T47D (cell line): ENCODE data around the gene NXT1.
"Not testable (repeated sequence)": the region's sequence is repeated elsewhere in the genome, so short reads cannot be mapped to it uniquely, and the experiment has no call there.

ENCODE experiments used
- DNase-seq, 2 experiments: peaks; one replicate each; pipeline versions ENCODE4 v3.0.0 to v3.0.0-alpha.2; 2011 to 2012; ENCODE audit warnings: low read depth in 1 of 2, low spot score in 1 of 2
- JUND ChIP-seq: IDR thresholded peaks from 2 replicates; pipeline ENCODE4 v1.6.1; 2012; ENCODE audit warnings: low read depth
- in situ Hi-C: cut with HindIII; loops from 2 replicates; pipeline ENCODE4 v1.10.0; 2016; ENCODE audit warnings: low sequenced_read_pairs, low pct_unique_long_range_greater_than_20kb

The NXT1 gene

DNA sequence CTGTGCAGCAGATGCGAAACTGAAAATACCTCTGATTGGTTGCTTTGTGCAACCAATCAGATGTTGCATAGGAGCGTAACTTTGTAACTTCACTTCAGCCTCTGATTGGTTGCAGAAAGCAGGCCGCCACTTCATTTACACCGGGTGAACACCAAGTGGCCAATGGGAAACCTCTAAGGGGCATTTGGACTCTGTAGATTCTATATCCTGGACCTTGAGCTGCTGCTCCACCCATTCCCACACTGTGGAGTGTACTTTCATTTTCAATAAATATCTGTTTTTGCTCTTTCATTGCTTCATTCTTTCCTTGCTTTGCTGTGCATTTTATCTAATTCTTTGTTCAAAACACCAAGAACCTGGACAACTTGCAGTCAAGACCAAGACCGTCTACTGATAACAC, 14.1 kb upstream of the NXT1 start:
- in situ Hi-C loops = no loop called here
- no peak for DNase-seq

DNA sequence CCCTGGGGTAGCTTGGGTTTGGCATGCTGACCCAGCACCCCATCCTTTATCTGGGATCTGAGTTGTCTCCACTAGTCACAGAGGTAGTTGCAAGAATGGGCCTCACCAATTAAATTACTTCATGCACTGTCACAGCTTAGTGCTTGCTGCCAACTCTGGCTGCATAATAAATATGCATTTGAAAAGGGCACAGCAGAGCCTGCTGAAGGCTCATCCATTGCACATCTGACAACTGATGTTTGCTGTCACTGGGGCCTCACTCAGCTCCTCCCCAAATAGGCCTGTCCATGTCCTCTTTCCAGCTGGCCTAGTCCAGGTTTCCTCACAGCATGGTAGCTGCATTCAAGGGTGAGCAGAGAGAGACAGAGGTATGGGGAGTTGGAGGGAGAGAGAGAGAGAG, 13.3 kb upstream of the NXT1 start:
- in situ Hi-C loops = no loop called here
- TF ChIP-seq JUND = no peak
- no peak for DNase-seq

More for the DNA sequence above, 14.1 kb upstream of the NXT1 start:
- TF ChIP-seq JUND = no peak

DNA sequence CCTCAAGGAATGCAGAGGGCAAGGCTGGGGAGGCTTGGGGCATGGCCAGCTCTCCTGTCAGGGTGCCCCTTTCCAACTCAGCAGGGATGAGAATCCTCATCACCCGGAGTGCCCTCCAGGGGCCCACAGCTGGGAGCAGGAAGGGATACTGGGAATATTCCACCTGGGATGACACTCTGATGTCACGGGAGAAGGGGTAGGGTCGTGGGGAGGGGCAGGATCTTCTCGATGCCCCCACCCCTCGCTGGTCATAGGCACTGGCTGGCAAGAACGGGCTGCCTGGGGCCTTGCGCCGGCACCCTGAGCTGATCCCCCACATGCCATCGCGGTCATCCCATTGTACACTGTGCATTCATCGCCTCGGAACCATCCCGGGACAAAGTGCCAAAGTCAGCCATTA, 10.6 kb upstream of the NXT1 start:
- no peak for DNase-seq
- no peak for TF ChIP-seq JUND
- in situ Hi-C loops = no loop called here

DNA sequence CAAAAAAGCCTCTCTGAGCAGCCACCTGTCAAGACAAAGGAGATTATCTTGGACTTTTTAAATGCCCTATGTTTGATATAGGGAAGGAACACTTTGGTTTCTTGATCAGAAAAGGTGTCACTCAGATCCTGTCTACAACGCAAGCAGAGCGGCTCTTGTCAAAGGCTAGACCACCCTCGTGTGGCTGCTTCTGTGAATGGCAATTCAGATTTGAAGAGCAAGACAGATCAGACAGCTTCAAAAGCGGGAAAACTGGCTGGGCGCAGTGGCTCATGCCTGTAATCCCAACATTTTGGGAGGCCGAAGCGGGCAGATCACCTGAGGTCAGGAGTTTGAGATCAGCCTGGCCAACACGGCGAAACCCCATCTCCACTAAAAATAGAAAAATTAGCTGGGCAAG, 10.1 kb upstream of the NXT1 start:
- DNase-seq = peak; percentile 69 to 89
- in situ Hi-C loops = no loop called here
- no peak for TF ChIP-seq JUND

DNA sequence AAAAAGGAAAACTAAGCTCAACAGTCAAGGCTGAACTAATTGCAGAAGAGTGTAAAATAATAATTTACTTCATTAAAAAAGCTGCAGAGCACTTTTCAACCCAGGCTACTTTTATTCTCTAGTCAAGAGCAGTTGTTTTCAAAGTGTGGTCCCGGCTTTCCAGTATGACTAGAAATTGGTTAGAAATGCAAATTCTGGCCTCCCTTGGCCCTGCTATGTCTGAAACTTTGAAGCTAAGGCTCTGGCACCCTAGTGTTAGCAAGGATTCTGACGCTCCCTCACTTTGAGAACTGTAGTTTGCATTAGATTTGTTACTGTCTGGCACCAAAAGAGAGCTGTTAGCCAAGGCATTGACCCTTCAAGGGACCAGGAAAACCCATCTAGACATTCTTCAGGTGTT, 9.5 kb upstream of the NXT1 start:
- DNase-seq = no peak
- in situ Hi-C loops = no loop called here
- no peak for TF ChIP-seq JUND

DNA sequence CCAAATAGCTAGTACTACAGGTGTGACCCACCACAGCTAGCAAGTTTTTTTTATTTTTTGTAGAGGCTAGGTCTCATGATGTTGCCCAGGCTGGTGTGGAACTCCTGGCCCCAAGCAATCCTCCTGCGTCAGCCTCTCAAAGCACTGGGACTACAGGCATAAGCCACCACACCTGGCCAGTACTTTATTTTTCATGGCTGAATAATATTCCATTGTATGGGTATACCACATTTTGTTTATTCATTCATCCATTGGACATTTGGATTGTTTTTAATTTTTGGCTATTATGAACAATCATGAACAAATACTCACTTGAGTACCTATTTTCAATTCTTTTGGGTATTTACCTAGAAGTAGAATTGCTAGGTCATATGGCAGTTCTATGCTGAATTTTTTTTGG, 7.0 kb upstream of the NXT1 start:
- DNase-seq = no peak
- in situ Hi-C loops = no loop called here
- no peak for TF ChIP-seq JUND

DNA sequence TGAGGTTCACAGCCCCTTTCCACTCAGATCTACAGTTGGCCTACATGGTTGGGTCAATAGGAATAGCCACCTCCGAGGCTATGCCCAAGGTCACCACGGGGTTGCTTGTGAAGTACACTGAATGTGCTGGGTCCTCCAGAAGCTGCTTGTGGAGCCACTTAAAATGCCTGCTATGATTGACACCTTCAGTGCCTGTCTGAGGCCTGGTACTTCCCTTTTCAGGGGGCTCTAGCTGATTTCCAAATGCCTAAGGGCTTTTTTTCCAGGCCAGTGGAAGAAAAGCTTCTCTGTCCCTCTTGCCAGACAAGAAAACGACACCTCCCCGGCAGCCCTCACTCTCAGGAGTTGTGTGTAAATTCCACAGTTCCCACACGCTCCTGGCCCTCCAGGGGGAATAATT, 6.3 kb upstream of the NXT1 start:
- no peak for DNase-seq
- in situ Hi-C loops = no loop called here
- no peak for TF ChIP-seq JUND

DNA sequence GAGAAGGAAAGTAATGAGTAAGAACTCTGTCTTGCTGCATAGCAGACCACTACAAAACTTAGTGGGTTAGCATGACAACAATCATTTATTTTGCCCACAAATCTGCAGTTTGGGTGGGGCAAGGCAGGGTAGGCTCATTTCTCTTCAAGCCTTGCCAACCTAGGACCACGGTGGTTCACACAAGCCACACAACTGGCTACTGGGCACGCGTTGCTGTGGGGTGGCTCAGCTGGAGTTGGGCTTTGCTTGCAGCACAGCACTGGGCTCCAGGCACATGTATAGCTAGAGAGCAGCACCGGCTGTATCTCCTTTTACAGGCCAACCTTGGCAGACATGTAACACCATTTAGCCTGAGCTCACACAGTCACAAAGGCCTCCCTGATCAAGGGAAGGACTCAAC, 4.6 kb upstream of the NXT1 start:
- TF ChIP-seq JUND = no peak
- in situ Hi-C loops = no loop called here

DNA sequence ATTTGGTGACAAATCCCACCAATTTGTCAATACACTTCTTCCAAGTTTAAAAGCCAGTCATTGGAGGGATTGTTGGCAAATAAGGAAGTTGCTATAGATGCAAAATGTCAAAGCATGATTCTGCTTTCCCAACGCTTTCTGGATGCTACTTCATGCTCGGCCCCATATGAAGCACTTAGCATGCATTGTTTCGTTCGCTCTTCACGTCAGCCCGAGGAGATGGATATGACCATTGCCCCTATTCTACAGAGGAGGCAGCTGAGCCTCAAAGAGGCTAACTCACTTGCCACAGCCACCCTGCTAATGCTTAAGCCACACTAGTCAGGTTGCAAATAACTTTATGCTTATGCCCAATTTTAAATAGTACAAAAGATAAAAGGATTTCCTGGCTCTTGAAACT, 2.8 kb upstream of the NXT1 start:
- in situ Hi-C loops = no loop called here

More for the DNA sequence above, 4.6 kb upstream of the NXT1 start:
- DNase-seq = no peak

DNA sequence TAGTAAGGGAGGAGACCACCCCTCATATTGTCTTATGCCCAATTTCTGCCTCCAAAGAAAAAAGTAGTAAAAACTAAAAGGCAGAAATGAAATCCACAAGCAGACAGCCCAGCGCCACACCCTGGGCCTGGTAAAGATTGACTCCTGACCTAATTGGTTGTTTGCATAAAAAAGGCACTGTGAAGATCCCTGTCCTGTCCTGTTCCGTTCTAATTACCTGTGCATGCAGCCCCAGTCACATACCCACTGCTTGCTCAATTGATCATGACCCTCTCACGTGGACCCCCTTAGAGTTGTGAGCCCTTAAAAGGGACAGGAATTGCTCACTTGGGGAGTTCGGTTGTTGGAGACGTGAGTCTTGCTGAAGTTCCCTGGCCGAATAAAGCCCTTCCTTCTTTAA, 2.1 kb upstream of the NXT1 start:
- in situ Hi-C loops, DNase-seq: not testable (repeated sequence)

More for the DNA sequence above, 2.8 kb upstream of the NXT1 start:
- no peak for TF ChIP-seq JUND
- DNase-seq = no peak

DNA sequence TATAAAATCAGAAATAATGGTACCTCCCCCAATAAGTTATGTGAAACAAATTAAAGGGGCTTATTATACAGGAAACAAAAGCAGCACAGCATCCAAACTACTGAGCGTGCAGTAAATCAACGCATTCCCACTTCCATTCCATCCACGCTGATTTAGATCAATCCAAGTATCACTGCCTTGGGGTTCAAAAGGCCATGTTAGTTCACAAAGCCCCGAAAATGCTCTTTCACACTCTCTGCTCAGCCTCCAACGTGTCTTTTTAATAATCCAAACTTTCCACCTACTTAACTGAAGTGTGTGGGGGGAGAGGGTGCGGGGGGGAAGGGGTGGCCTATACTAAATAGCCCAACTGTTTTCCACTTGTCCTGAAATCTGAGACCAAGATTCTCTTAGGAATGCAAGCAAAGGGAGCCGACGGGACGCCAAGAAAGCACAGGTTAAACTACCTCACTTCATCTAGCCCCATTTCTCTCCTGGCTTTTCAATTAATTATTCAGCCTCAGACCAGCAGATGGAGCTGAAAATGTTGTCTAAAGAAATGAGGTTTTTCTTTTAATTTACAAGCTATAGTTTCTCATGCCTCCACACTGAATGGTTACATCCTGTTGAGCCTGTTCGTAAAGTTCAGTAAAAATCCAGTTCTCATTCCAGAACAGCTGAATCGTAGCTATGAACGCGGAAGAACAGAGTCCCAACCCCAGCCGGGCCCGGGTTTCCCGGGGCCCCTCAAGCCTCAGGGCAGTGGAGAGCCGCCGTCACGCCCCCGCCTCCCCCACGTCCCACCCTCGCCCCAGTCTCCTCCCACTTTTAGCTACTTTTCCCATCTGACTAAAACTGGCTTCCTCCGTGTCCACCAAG, 1.0 kb upstream of the NXT1 start:
- DNase-seq = peak; percentile 61 to 92
- in situ Hi-C loops = no loop called here
- no peak for TF ChIP-seq JUND

DNA sequence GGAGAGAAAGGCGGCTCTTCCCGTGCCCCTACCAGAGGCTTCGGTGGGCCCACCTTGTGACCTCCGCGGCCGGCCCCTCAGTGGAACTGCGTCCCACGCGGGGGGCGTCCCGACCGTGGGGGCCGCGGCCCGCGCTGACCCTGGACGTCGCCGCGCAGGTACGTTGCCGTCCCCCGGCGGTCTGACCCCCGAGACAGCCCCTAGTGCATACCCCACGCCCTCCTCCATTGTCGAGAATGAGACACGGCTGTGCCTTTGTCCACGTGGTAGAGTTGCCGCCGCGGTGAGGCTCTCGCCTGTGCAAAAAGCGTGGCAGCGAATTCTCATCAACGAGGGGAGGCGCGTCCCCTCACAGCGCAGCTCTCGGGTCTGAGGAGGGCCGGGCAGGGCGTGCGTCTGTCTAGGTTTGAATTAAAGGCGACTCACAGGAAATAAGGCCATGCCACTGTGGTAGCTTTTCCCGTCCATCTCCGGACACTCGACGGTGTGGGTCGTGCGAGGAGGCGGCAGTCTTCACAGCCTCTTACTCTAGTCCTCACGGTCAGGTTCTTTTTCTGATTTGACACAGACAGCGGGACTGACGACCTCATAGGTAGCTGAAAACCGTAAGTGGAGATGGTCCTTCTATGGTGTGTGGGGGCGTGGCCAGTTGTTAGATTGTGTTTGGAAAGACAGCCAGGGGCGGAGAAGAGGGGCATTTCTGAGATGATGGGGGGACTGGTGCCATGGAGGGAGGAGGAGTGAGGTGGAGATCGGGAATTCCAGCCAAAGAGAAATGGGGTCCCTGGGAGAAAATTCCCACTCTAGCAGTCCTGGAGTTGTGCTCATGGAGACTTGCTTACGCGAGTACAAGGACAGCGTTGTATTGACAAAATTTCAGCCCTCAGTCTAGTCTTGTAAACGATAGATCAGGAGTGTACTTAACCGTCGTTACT, 580 bp downstream of the NXT1 start:
- DNase-seq = peak in 1 of 2 experiments; percentile 56
- TF ChIP-seq JUND = no peak
- in situ Hi-C loops = no loop called here

DNA sequence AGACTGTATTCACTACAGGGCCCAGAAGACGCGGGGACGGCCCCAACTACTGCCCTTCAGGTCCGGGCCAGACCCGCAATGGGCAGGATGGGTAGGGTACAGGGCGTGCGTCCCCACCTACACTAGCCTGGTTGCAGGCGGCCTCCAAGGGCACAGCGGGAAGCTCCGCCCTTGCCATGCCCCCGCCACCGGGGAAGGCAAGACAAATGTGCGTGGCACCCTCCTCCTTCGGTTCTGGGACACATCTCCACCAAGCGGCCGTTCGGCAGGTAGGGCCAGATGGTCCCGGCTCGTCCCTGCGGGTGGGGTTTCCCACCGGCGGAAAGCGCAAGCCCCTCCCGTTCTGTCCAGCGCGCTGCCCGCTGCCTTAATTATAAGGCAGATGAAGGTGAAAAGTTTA, 5.6 kb downstream of the NXT1 start:
- in situ Hi-C loops = no loop called here
- no peak for TF ChIP-seq JUND

More for the DNA sequence above, 5.6 kb downstream of the NXT1 start:
- no peak for DNase-seq
